ENCODE results near the gene RHOH. TPM values are rescaled to one million over a fixed set of nuclear protein-coding genes. Genes with fewer than 3 reads are reported as not detected.
"Not testable (repeated sequence)": the region's sequence is repeated elsewhere in the genome, so short reads cannot be mapped to it uniquely, and the experiment has no call there.

The RHOH gene
- total and polyA plus RNA-seq, 9 donors, result 0.31 to 3.2 (median 0.98) TPM

- WGBS, 3 donors, result 89 to 91% (median 89%) methylated on average over 8 of the region's 8 CpGs
- no peaks in the 10 kb centered on the region for H3K27me3 ChIP-seq
- no peak for DNase-seq
- H3K9me3 ChIP-seq, result no peaks in the 10 kb centered on the region
- no peak overlapping the region for H3K4me3 ChIP-seq
- TF ChIP-seq CTCF (IDR thresholded peaks at IDR 0.05), result no peak
- TF ChIP-seq POLR2A (IDR thresholded peaks at IDR 0.05), result no peak
- TF ChIP-seq EP300 (IDR thresholded peaks at IDR 0.05), result no peak
- no peaks in the 10 kb centered on the region for H3K4me1 ChIP-seq (ENCODE audit: insufficient read depth)
- H3K36me3 ChIP-seq, result no peaks in the 10 kb centered on the region
- intact Hi-C loops (cut with DNase I), result no loop called here
- no peak overlapping the region for H3K27ac ChIP-seq
These were observed 91.7 kb downstream of the RHOH start for GRCh38 chr4:40288566-40288965.

DNA sequence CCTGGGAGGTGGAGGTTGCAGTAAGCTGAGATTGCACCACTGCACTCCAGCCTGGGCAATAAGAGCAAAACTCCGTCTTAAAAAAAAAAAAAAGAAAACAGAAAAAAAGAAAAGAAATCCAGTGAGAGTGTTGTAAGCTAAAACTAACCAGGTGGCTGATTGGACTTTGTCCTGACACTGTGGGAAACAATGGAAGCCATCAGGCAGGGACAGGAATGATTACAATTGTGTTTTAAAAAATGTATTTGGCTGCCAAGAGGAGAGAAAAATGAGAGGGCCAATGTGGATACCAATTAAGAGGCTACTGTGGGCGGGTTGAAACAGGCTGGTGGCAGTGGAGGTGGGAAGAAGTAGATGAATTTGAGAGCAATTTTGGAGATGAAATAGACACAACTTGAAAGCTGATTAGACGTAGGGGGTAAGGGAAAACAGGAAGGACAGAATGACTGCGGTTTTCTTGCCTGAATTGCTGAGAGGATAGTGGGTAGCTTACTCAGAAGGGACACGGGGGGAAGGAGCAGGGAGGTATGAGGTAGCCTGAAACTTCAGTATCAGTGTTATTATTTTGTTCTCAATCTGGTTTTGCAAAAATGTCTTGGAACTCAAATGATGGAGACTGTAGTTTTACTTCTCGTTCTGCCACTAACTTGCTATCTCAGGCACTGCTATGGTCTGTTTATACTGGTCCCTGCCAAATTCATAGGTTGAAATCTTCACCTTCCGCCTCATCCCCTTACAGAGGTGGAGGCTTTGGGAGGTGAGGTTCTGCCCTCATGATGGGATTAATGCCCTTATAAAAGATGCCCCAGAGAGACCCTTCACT is 92.7 kb downstream of the RHOH start:
- intact Hi-C loops (cut with DNase I), result no loop called here
- Histone ChIP-seq H3K27ac (no peak overlapping the region), H3K27me3 (no peaks in the 10 kb centered on the region), H3K36me3 (no peaks in the 10 kb centered on the region), H3K4me1 (ENCODE audit: insufficient read depth) (no peaks in the 10 kb centered on the region), H3K4me3 (no peak overlapping the region), H3K9me3 (no peaks in the 10 kb centered on the region)
- no peak for DNase-seq
- WGBS, 3 donors, result 35 to 61% (median 39%) methylated on average over 7 of the region's 7 CpGs
- TF ChIP-seq CTCF (IDR thresholded peaks at IDR 0.05) (no peak), EP300 (IDR thresholded peaks at IDR 0.05) (no peak), POLR2A (IDR thresholded peaks at IDR 0.05) (no peak)

GRCh38 chr4:40290611-40291186 is 93.9 kb downstream of the RHOH start:
- 77 to 83% (median 80%) methylated on average over 2 of the region's 2 CpGs for WGBS, 3 donors
- intact Hi-C loops (cut with DNase I); H3K36me3 ChIP-seq: not testable (repeated sequence)

DNA sequence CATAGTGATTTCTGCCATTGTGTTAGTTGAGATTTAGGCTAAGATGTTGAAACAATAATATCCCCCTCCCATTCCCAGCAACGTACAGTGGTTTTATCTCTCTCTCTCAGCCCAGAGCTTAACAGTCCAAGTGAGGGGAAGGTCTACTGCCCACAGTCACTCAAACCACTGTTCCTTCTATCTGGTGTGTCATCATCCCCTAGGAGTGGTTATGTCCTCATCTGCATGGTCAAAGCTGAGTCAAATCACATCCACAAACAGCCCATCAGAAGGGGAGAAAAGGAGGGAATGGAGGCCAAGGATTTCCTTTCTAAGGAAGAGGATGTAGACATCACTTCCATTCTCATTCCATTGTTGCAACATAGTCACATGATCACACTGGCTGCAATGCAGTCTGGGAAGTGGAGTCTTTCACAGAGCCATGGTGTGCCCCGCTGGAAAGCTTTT is 95.5 kb downstream of the RHOH start:
- Histone ChIP-seq H3K9me3 (no peaks in the 10 kb centered on the region), H3K4me1 (ENCODE audit: insufficient read depth) (no peaks in the 10 kb centered on the region), H3K27me3 (no peaks in the 10 kb centered on the region), H3K27ac (no peak overlapping the region), H3K36me3 (no peaks in the 10 kb centered on the region), H3K4me3 (no peak overlapping the region)
- no peak for DNase-seq
- no peak for TF ChIP-seq POLR2A (IDR thresholded peaks at IDR 0.05)
- no peak for TF ChIP-seq EP300 (IDR thresholded peaks at IDR 0.05)
- TF ChIP-seq CTCF (IDR thresholded peaks at IDR 0.05), result no peak
- intact Hi-C loops (cut with DNase I), result no loop called here
- WGBS, 3 donors, result 53 to 73% (median 55%) methylated on average over 2 of the region's 2 CpGs

More at GRCh38 chr4:40290611-40291186, 93.9 kb downstream of the RHOH start:
- not testable (repeated sequence) for H3K4me3 ChIP-seq; H3K4me1 ChIP-seq (ENCODE audit: insufficient read depth); H3K27me3 ChIP-seq; H3K27ac ChIP-seq; DNase-seq; H3K9me3 ChIP-seq

DNA sequence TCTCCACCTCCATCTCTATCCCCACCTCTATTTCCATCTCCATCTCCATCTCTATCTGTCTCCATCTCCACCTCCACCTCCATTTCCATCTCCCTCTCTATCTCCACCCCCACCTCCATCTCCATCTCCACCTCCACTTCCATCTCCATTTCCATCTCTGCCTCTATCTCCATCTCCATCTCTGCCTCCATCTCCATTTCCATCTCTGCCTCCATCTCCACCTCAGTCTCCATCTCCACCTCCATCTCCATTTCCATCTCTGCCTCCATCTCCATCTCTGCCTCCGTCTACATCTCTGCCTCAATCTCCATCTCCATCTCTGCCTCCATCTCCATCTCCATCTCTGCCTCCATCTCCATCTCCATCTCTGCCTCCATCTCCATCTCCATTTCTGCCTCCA is 97.5 kb downstream of the RHOH start:
- H3K36me3 ChIP-seq, result no peaks in the 10 kb centered on the region
- no peaks in the 10 kb centered on the region for H3K4me1 ChIP-seq (ENCODE audit: insufficient read depth)
- DNase-seq, result no peak
- H3K27ac ChIP-seq, result no peak overlapping the region
- intact Hi-C loops (cut with DNase I), result no loop called here
- H3K4me3 ChIP-seq, result no peak overlapping the region
- 82 to 92% (median 88%) methylated on average over 1 of the region's 1 CpG for WGBS, 3 donors
- no peaks in the 10 kb centered on the region for H3K27me3 ChIP-seq
- no peaks in the 10 kb centered on the region for H3K9me3 ChIP-seq
- TF ChIP-seq POLR2A (IDR thresholded peaks at IDR 0.05) (no peak), CTCF (IDR thresholded peaks at IDR 0.05) (no peak), EP300 (IDR thresholded peaks at IDR 0.05) (no peak)

DNA sequence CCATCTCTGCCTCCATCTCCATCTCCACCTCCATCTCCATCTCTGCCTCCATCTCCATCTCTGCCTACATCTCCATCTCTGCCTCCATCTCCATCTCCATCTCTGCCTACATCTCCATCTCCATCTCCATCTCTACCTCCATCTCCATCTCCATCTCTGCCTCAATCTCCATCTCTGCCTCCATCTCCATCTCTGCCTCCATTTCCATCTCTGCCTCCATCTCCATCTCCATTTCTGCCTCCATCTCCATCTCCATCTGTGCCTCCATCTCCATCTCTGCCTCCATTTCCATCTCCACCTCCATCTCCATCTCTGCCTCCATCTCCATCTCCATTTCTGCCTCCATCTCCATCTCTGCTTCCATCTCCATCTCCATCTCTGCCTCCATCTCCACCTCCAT is 98.2 kb downstream of the RHOH start:
- not testable (repeated sequence) for H3K4me3 ChIP-seq, H3K27ac ChIP-seq

More for the DNA sequence above, 98.2 kb downstream of the RHOH start:
- H3K4me1 ChIP-seq (ENCODE audit: insufficient read depth); intact Hi-C loops (cut with DNase I); H3K9me3 ChIP-seq; H3K36me3 ChIP-seq; DNase-seq; H3K27me3 ChIP-seq: not testable (repeated sequence)

Measured in ovary (tissue), 9 donors.